OCI-LY1 (cell line): Measurements from ENCODE around the gene CMIP.

Source experiments
- EZH2 ChIP-seq: fragments of 200-600 bp; sonication (generic), shearing (Covaris generic); IDR thresholded peaks from 2 replicates; pipeline ENCODE4 v1.8.0; 2017; ENCODE audit warnings: borderline replicate concordance, mixed run types, mild to moderate bottlenecking, antibody characterized with exemption, low read length, moderate library complexity, mixed read lengths
- TF ChIP-seq, protein P1 (sequence below): fragments of 200-600 bp; sonication (generic), shearing (Covaris generic); IDR thresholded peaks from 2 replicates; pipeline ENCODE4 v1.5.1; 2017; ENCODE audit warnings: mild to moderate bottlenecking, antibody characterized with exemption, low read length, moderate library complexity, mixed read lengths

DNA sequence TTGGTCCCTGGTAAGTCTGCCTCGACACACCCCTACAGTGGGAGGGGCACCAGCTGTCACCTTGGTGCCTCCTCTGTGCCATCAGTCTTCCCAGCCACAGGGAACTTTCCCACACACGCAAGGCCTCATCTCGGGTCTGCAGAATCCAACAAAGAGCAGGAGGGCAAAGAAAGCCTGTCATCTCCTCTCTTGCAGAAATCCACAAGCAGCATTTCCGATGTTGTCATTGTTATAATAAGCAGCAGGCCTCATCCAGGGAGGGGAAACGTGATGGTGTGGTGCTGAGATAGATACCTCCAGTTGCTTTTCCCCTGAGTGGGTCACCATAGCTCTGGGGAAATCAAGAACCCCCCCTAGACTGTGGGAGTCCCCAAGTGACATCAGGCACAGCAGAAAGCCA lies 110.4 kb downstream of the CMIP start:
- TF ChIP-seq, protein P1, sequence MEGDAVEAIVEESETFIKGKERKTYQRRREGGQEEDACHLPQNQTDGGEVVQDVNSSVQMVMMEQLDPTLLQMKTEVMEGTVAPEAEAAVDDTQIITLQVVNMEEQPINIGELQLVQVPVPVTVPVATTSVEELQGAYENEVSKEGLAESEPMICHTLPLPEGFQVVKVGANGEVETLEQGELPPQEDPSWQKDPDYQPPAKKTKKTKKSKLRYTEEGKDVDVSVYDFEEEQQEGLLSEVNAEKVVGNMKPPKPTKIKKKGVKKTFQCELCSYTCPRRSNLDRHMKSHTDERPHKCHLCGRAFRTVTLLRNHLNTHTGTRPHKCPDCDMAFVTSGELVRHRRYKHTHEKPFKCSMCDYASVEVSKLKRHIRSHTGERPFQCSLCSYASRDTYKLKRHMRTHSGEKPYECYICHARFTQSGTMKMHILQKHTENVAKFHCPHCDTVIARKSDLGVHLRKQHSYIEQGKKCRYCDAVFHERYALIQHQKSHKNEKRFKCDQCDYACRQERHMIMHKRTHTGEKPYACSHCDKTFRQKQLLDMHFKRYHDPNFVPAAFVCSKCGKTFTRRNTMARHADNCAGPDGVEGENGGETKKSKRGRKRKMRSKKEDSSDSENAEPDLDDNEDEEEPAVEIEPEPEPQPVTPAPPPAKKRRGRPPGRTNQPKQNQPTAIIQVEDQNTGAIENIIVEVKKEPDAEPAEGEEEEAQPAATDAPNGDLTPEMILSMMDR: no peak
- TF ChIP-seq EZH2: no peak
